Measurements from ENCODE around the gene CTF1. TPM values are rescaled to one million over a fixed set of nuclear protein-coding genes. Genes with fewer than 3 reads are reported as not detected.

CTF1 gene
- total RNA-seq, 4 donors from 2014 or later: 2.6 to 7.5 (median 5.6) TPM

DNA sequence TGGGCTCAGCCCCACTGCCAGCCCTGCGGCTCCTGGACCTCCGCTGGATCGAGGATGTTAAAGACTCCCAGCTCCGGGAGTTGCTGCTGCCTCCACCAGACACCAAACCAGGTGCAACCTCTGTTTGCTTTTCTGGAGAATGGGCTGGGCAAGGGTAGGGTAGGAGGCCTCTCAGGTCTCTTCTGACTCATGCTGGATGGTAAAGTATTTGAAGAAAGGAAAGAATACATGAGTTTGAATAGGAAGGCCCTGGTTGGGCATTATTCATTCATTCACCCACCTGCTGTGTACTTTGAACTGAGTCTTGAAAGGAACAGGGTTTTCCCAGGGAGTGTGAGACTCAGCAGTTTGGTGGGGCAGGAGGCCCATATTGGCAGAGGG is 46.0 kb downstream of the CTF1 start:
- Histone ChIP-seq H3K27ac (no peak overlapping the region), H3K9me3 (no peaks in the 10 kb centered on the region), H3K4me1 (peaks cover 4 to 10% of the 10 kb centered on the region in 2 donors), H3K36me3 (peaks cover 0 to 11% of the 10 kb centered on the region in 2 donors), H3K27me3 (no peaks in the 10 kb centered on the region), H3K4me3 (replicated peaks in 1 of 3) (no peak overlapping the region)
- WGBS, 2 donors: 79 to 93% methylated on average over 4 of the region's 4 CpGs
- intact Hi-C loops (cut with DNase I): no loop called here
- TF ChIP-seq, protein P1, sequence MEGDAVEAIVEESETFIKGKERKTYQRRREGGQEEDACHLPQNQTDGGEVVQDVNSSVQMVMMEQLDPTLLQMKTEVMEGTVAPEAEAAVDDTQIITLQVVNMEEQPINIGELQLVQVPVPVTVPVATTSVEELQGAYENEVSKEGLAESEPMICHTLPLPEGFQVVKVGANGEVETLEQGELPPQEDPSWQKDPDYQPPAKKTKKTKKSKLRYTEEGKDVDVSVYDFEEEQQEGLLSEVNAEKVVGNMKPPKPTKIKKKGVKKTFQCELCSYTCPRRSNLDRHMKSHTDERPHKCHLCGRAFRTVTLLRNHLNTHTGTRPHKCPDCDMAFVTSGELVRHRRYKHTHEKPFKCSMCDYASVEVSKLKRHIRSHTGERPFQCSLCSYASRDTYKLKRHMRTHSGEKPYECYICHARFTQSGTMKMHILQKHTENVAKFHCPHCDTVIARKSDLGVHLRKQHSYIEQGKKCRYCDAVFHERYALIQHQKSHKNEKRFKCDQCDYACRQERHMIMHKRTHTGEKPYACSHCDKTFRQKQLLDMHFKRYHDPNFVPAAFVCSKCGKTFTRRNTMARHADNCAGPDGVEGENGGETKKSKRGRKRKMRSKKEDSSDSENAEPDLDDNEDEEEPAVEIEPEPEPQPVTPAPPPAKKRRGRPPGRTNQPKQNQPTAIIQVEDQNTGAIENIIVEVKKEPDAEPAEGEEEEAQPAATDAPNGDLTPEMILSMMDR (IDR thresholded peaks at IDR 0.05): no peak
- TF ChIP-seq POLR2A (IDR thresholded peaks at IDR 0.05): no peak
- DNase-seq: no peak

DNA sequence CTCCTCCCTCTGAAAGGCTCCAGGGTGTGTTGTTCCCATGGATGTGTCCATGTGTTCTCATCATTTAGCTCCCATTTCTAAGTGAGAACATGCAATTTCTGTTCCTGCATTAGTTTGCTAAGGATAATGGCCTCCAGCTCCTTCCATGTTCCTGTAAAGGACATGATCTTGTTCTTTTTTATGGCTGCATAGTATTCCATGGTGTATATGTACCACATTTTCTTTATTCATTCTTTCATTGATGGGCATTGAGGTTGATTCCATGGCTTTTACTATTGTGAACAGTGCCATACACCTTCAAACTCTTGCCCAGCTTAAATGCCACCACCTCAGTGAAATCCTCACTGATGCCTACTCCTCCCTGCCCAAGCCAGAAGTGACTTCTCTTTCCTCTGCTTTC is 47.9 kb downstream of the CTF1 start:
- TF ChIP-seq POLR2A (IDR thresholded peaks at IDR 0.05): no peak
- TF ChIP-seq, protein P1 (IDR thresholded peaks at IDR 0.05): no peak
- no peak overlapping the region for H3K27ac ChIP-seq
- DNase-seq: no peak

DNA sequence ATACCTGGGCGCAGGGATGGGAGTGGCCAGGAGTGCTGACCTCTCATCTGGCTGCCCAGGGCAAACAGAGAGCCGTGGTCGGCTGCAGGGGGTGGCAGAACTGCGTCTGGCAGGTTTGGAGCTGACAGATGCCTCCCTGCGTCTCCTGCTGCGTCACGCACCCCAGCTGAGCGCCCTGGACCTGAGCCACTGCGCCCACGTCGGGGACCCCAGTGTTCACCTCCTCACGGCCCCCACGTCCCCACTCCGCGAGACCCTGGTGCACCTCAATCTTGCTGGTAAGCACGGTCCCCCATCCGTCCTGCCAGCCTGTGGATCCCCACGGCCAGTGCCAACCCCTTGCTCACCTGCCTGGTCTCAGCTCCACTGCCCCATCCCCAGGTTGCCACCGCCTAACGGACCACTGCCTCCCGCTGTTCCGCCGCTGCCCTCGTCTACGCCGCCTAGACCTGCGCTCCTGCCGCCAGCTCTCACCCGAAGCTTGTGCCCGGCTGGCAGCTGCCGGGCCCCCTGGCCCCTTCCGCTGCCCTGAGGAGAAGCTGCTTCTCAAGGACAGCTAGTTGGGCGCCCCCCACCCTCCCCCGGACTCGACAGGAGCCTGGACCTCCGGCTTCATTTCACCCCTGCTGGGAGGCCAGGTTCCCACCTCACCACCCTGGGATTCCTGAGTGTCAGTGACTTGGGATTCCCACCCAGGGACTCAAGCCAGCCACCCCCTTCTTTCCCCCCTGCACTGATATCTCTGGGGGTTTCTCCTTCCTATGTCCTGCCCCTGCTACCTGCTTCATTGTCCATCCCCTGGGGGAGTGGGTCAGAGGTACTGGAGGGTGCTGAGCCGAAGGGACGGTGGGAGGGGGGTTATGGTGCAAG is 50.5 kb downstream of the CTF1 start:
- intact Hi-C loops (cut with DNase I): no loop called here

More for the DNA sequence above, 47.9 kb downstream of the CTF1 start:
- H3K9me3 ChIP-seq: no peaks in the 10 kb centered on the region
- no peaks in the 10 kb centered on the region for H3K27me3 ChIP-seq
- H3K4me1 ChIP-seq: peaks cover 7 to 10% of the 10 kb centered on the region in 2 donors
- H3K4me3 ChIP-seq (replicated peaks in 1 of 3): no peak overlapping the region
- H3K36me3 ChIP-seq: peaks cover 0 to 11% of the 10 kb centered on the region in 2 donors
- intact Hi-C loops (cut with DNase I): no loop called here

DNA sequence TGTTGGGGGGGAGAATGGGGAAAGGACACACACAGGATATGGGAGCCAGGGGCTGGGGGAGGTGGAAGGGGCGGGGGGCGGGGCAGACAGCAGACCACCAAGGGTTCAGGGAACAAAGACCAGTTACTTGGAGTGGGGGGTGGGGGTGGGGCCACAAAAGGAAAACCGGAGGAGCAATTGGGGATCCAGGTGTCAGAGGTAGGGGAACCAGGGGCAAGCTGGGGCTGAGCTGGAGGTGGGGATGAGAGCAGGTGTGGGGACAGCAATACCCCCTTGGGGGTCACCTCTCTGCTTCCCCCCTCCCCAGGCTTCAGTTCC is 51.1 kb downstream of the CTF1 start:
- H3K27ac ChIP-seq: peak overlapping the region; percentile 87 to 96 (median 92)
- intact Hi-C loops (cut with DNase I): no loop called here
- peaks cover 0 to 9% of the 10 kb centered on the region in 2 donors for H3K36me3 ChIP-seq
- H3K4me3 ChIP-seq (replicated peaks in 1 of 3): no peak overlapping the region
- H3K9me3 ChIP-seq: no peaks in the 10 kb centered on the region
- no peaks in the 10 kb centered on the region for H3K27me3 ChIP-seq
- DNase-seq: no peak
- no peak for TF ChIP-seq POLR2A (IDR thresholded peaks at IDR 0.05)
- TF ChIP-seq, protein P1 (IDR thresholded peaks at IDR 0.05): no peak
- 52 to 57% methylated on average over 3 of the region's 3 CpGs for WGBS, 2 donors
- peaks cover 20 to 29% of the 10 kb centered on the region in 2 donors for H3K4me1 ChIP-seq

More for the DNA sequence above, 50.5 kb downstream of the CTF1 start:
- TF ChIP-seq POLR2A (IDR thresholded peaks at IDR 0.05): no peak
- TF ChIP-seq, protein P1 (IDR thresholded peaks at IDR 0.05): no peak
- H3K9me3 ChIP-seq: no peaks in the 10 kb centered on the region
- peaks cover 0 to 11% of the 10 kb centered on the region in 2 donors for H3K36me3 ChIP-seq
- WGBS, 2 donors: 85 to 91% methylated on average over 26 to 33 of the region's 38 CpGs
- H3K27ac ChIP-seq: no peak overlapping the region
- no peaks in the 10 kb centered on the region for H3K27me3 ChIP-seq
- H3K4me1 ChIP-seq: peaks cover 26 to 27% of the 10 kb centered on the region in 2 donors
- DNase-seq: no peak
- no peak overlapping the region for H3K4me3 ChIP-seq (replicated peaks in 1 of 3)
